ENCODE measurements around the gene HOOK1.

Gene HOOK1

GRCh38 chr1:59769736-59770095, 45.0 kb upstream of the HOOK1 start:
- in situ Hi-C loops (cut with MboI; ENCODE audit: low sequenced_read_pairs, unreplicated experiment) = loop anchor here (25.0 kb wide), 1 partner anchor 1257 kb away; no protein-coding TSS in a partner anchor
- no peak for TF ChIP-seq CTCF (IDR thresholded peaks at IDR 0.05; ENCODE audit: borderline replicate concordance, control extremely low read depth, extremely low read depth, insufficient read depth, missing control alignments)
- no peak for DNase-seq (ENCODE audit: low spot score)

- TF ChIP-seq CTCF (IDR thresholded peaks at IDR 0.05; ENCODE audit: borderline replicate concordance, control extremely low read depth, extremely low read depth, insufficient read depth, missing control alignments) = no peak
- DNase-seq (ENCODE audit: low spot score) = no peak
- in situ Hi-C loops (cut with MboI; ENCODE audit: low sequenced_read_pairs, unreplicated experiment) = loop anchor here (25.0 kb wide), 1 partner anchor 1259 kb away; no protein-coding TSS in a partner anchor
Measured at GRCh38 chr1:59771361-59771760, 43.4 kb upstream of the HOOK1 start.

DNA sequence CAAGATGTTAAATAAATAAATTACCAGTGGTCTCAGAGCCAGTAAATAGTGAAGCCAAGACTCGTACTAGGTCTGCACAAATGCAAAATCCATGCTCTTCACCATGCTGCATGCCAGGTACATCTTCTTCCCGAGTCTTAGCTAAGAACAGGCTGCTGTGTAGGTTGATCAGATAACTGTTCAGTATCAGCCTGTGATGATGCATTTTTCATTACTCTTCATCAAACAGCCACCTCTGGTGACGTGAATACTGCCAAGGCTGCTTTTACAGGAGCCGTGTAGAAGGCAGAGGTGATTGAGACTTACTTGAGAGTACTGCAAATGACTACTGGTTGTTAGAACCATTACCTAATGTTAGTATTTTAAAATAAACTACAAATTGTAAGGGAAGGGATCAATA, 39.3 kb upstream of the HOOK1 start:
- no peak for TF ChIP-seq CTCF (IDR thresholded peaks at IDR 0.05; ENCODE audit: borderline replicate concordance, control extremely low read depth, extremely low read depth, insufficient read depth, missing control alignments)
- in situ Hi-C loops (cut with MboI; ENCODE audit: low sequenced_read_pairs, unreplicated experiment) = no loop called here
- DNase-seq (ENCODE audit: low spot score) = no peak

DNA sequence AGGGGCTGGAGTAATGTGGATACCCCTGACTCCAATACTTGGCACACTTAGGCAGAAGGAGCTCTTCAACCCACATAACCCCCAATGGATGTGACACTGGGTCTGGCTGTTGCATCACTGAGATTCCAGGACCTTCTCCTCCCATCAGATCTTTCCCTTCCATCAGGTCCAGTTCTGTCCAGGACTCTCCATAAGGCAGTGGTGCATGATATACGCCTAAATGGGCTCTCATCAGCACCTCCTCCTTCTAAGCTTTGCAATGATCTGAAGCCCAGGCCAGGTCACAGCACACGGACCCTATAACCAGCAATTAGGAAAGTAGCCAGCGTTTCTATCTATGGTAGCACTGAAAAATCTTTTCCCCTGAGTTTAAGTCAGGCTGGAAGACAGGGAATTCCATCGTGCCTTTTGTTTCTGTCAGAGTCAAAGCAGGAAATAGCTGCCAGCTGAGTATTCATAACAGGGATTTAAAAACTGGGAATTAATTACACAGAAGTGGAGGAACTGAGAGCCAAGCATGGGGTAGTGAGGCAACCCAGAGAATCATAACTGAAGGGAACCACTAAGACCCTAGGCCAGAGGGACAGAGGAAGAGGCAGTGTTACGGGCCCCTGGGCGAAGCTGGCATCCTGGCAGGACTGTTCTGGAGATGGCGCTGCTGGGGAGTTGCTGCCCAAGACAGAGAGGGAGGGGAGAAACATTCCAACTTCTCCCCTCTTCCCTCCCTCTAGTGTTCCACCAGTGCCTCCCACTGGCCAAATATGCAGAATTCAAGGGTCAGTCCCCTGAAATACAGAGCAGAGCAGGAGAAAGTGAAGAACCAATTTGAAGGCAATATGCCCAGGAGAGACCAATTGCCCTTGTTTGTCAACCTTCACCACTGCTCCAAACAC, 37.5 kb upstream of the HOOK1 start:
- no peak for TF ChIP-seq CTCF (IDR thresholded peaks at IDR 0.05; ENCODE audit: borderline replicate concordance, control extremely low read depth, extremely low read depth, insufficient read depth, missing control alignments)
- DNase-seq (ENCODE audit: low spot score) = no peak
- in situ Hi-C loops (cut with MboI; ENCODE audit: low sequenced_read_pairs, unreplicated experiment) = no loop called here

DNA sequence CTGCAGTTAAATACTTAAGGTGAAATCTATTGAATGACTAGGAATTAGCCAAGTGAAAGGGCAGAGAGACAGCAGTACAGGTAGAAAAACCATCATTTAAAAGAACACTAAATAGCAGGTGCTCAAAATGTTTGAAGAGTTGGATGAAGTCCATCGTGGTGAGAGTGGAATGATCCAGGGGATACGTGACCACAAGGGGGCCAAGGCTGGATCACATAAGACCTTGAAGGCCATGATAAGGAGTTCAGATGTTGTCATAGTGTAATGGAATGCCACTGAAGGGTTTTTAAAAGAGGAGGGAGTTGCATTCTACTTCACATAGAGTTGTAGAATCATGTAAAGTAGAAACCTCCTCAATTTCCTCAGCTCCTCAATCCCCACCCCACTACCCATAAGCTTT, 34.8 kb upstream of the HOOK1 start:
- DNase-seq (ENCODE audit: low spot score) = no peak
- in situ Hi-C loops (cut with MboI; ENCODE audit: low sequenced_read_pairs, unreplicated experiment) = no loop called here

GRCh38 chr1:59788825-59789224, 25.9 kb upstream of the HOOK1 start:
- TF ChIP-seq CTCF (IDR thresholded peaks at IDR 0.05; ENCODE audit: borderline replicate concordance, control extremely low read depth, extremely low read depth, insufficient read depth, missing control alignments) = no peak
- in situ Hi-C loops (cut with MboI; ENCODE audit: low sequenced_read_pairs, unreplicated experiment) = no loop called here
- DNase-seq (ENCODE audit: low spot score) = no peak

More for the DNA sequence above, 34.8 kb upstream of the HOOK1 start:
- TF ChIP-seq CTCF (IDR thresholded peaks at IDR 0.05; ENCODE audit: borderline replicate concordance, control extremely low read depth, extremely low read depth, insufficient read depth, missing control alignments) = no peak

All from GM13976 (cell line).